Activated naive CD4-positive, alpha-beta T cell (primary cell): ENCODE results near the gene TTLL7.
"Not testable (repeated sequence)": the region's sequence is repeated elsewhere in the genome, so short reads cannot be mapped to it uniquely, and the experiment has no call there.

Experiments used
- DNase-seq, 4 experiments: peaks; one replicate each; lab custom pipeline; 2025; lab: John Stamatoyannopoulos, UW

Gene TTLL7

GRCh38 chr1:83931658-83932253, 67.2 kb downstream of the TTLL7 start:
- DNase-seq, result no peak

- DNase-seq, result no peak
These were observed 69.7 kb downstream of the TTLL7 start for GRCh38 chr1:83929184-83929583.

- no peak for DNase-seq
These were observed 70.5 kb downstream of the TTLL7 start for GRCh38 chr1:83928396-83928795.

GRCh38 chr1:83927701-83928100, 71.2 kb downstream of the TTLL7 start:
- no peak for DNase-seq

GRCh38 chr1:83927061-83927460, 71.9 kb downstream of the TTLL7 start:
- no peak for DNase-seq

GRCh38 chr1:83923553-83923952, 75.4 kb downstream of the TTLL7 start:
- no peak for DNase-seq

- no peak for DNase-seq
These were observed 76.5 kb downstream of the TTLL7 start for GRCh38 chr1:83922431-83922830.

- no peak for DNase-seq
These were observed 78.6 kb downstream of the TTLL7 start for GRCh38 chr1:83920320-83920719.

- no peak for DNase-seq
These were observed 79.1 kb downstream of the TTLL7 start for GRCh38 chr1:83919872-83920271.

- no peak for DNase-seq
These were observed 80.1 kb downstream of the TTLL7 start for GRCh38 chr1:83918688-83919285.

GRCh38 chr1:83917959-83918358, 81.0 kb downstream of the TTLL7 start:
- no peak for DNase-seq

- not testable (repeated sequence) for DNase-seq
These were observed 82.8 kb downstream of the TTLL7 start for GRCh38 chr1:83916094-83916493.

- DNase-seq, result no peak
These were observed 86.1 kb downstream of the TTLL7 start for GRCh38 chr1:83912876-83913275.

- no peak for DNase-seq
These were observed 88.5 kb downstream of the TTLL7 start for GRCh38 chr1:83910461-83910860.

- DNase-seq, result no peak
These were observed 89.2 kb downstream of the TTLL7 start for GRCh38 chr1:83909687-83910086.

- no peak for DNase-seq
These were observed 93.5 kb downstream of the TTLL7 start for GRCh38 chr1:83905315-83905907.

GRCh38 chr1:83901547-83902155, 97.3 kb downstream of the TTLL7 start:
- no peak for DNase-seq

GRCh38 chr1:83900524-83900923, 98.4 kb downstream of the TTLL7 start:
- no peak for DNase-seq

- DNase-seq, result no peak
These were observed 101.4 kb downstream of the TTLL7 start for GRCh38 chr1:83897516-83897915.

- no peak for DNase-seq
These were observed 102.6 kb downstream of the TTLL7 start for GRCh38 chr1:83896299-83896698.

GRCh38 chr1:83889707-83890106, 109.2 kb downstream of the TTLL7 start:
- no peak for DNase-seq

- DNase-seq, result no peak
These were observed 111.4 kb downstream of the TTLL7 start for GRCh38 chr1:83887483-83887882.

- no peak for DNase-seq
These were observed 115.0 kb downstream of the TTLL7 start for GRCh38 chr1:83883979-83884378.
